ENCODE measurements around the gene ACOT9. TPM values are rescaled to one million over a fixed set of nuclear protein-coding genes. Genes with fewer than 3 reads are reported as not detected.

ACOT9 gene
- total and polyA plus RNA-seq, 2 donors (not counting 3 experiments of a cell fraction or from before 2014, with no cell fraction given): 38.4 to 83.1 TPM

DNA sequence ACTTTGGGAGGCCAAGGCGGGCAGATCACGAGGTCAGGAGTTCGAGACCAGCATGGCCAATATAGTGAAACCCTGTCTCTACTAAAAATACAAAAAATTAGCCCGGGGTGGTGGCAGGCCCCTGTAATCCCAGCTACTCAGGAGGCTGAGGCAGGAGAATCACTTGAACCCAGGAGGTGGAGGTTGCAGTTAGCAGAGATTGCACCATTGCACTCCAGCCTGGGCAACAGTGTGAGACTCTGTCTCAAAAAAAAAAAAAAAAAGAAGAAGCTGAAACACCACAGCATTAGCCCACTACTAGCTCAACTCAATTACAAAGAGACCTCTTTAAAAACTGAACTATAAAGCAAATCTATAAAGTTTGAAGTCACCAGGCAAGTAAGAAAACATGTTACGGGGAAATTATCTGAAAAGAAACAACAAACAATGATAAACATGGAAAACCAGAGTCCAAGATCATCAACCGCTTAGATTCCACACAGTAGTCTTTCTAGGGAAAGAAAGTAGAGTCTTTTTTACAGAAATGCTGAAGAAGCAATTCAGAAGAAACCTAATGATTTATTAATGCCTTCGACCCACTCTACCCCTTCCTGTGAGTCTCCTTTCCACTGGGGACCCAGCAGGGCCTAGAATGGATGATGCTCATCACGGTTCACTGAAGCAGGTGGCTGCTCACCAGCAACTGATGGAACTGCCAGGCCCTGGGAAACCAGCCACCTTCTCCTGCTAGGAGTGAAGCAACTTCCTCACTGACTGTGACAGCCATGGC lies 46.5 kb upstream of the ACOT9 start:
- no peak for FAIRE-seq
- no peaks in the 10 kb centered on the region for H3K27me3 ChIP-seq (ENCODE audit: control insufficient read depth in 2 of 2, insufficient read depth in 2 of 2, low read length in 2 of 2)
- ChIA-PET POLR2A (no interaction called here), CTCF (no interaction called here)
- no peaks in the 10 kb centered on the region for H3K9me3 ChIP-seq (replicated peaks; ENCODE audit: control insufficient read depth, insufficient read depth, low read length)
- peaks cover 9% of the 10 kb centered on the region for H3K4me1 ChIP-seq (ENCODE audit: control insufficient read depth, extremely low read depth, insufficient read depth, low read length)
- H2AFZ ChIP-seq (ENCODE audit: low read depth, low read length): no peak overlapping the region
- TF ChIP-seq FOS (IDR thresholded peaks at IDR 0.05; ENCODE audit: borderline replicate concordance, insufficient read depth, low read length) (no peak), MYC (IDR thresholded peaks at IDR 0.05; ENCODE audit: low read depth, low read length) (no peak), EZH2 (IDR thresholded peaks at IDR 0.05; ENCODE audit: borderline replicate concordance, low read depth, low read length, severe bottlenecking) (no peak), JUN (IDR thresholded peaks at IDR 0.05; ENCODE audit: borderline replicate concordance, insufficient read depth, insufficient read length, low read depth) (no peak), POLR2AphosphoS5 (IDR thresholded peaks at IDR 0.05; ENCODE audit: insufficient read depth, low read depth, low read length) (no peak), GATA2 (IDR thresholded peaks at IDR 0.05; ENCODE audit: insufficient read depth, insufficient read length, low read depth, low read length) (no peak), POLR2A (IDR thresholded peaks at IDR 0.05; ENCODE audit: low read depth, low read length) (no peak)
- TF ChIP-seq, protein P1, sequence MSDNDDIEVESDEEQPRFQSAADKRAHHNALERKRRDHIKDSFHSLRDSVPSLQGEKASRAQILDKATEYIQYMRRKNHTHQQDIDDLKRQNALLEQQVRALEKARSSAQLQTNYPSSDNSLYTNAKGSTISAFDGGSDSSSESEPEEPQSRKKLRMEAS (IDR thresholded peaks at IDR 0.05; ENCODE audit: insufficient read depth, insufficient read length): no peak
- TF ChIP-seq, protein P2, sequence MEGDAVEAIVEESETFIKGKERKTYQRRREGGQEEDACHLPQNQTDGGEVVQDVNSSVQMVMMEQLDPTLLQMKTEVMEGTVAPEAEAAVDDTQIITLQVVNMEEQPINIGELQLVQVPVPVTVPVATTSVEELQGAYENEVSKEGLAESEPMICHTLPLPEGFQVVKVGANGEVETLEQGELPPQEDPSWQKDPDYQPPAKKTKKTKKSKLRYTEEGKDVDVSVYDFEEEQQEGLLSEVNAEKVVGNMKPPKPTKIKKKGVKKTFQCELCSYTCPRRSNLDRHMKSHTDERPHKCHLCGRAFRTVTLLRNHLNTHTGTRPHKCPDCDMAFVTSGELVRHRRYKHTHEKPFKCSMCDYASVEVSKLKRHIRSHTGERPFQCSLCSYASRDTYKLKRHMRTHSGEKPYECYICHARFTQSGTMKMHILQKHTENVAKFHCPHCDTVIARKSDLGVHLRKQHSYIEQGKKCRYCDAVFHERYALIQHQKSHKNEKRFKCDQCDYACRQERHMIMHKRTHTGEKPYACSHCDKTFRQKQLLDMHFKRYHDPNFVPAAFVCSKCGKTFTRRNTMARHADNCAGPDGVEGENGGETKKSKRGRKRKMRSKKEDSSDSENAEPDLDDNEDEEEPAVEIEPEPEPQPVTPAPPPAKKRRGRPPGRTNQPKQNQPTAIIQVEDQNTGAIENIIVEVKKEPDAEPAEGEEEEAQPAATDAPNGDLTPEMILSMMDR (IDR thresholded peaks at IDR 0.05; ENCODE audit: extremely low read depth in 1 of 2, insufficient read depth in 1 of 2, low read depth in 1 of 2, low read length in 2 of 2): no peak
- intact Hi-C loops (cut with micrococcal nuclease) (loop anchor here (10.0 kb wide), 1 partner anchor 95 kb away; no protein-coding TSS in a partner anchor), dilution Hi-C loops (cut with MboI; ENCODE audit: extremely low pct_ligation_motif_present, low sequenced_read_pairs) (no loop called here)
- no peaks in the 10 kb centered on the region for H3K9me1 ChIP-seq (replicated peaks; ENCODE audit: control insufficient read depth, extremely low read depth, insufficient read depth, low read length)
- no peak overlapping the region for H3K4me3 ChIP-seq (replicated peaks in 1 of 3; ENCODE audit: insufficient read depth in 1 of 3, low read depth in 1 of 3, low read length in 3 of 3)
- no peak overlapping the region for H3K9ac ChIP-seq (replicated peaks; ENCODE audit: extremely low read depth, insufficient read depth, low read length)
- DNase-seq (ENCODE audit: low read depth, low spot score): no peak
- peaks cover 6% of the 10 kb centered on the region for H3K79me2 ChIP-seq (ENCODE audit: control insufficient read depth, insufficient read depth, low read length)
- no TSS peak for BruUV-seq (replicated peaks)
- H3K27ac ChIP-seq (ENCODE audit: insufficient read depth, low read depth, low read length): no peak overlapping the region
- H3K36me3 ChIP-seq (ENCODE audit: control insufficient read depth in 2 of 2, extremely low read depth in 1 of 2, insufficient read depth in 2 of 2, low read length in 2 of 2): peaks cover 2 to 3% of the 10 kb centered on the region in 2 experiments
- H3K4me2 ChIP-seq (ENCODE audit: insufficient read depth, low read length): no peak overlapping the region
- H4K20me1 ChIP-seq (replicated peaks; ENCODE audit: control insufficient read depth, extremely low read depth, insufficient read depth, low read length): no peaks in the 10 kb centered on the region
